OCI-LY1 (cell line): ENCODE data around the gene TBXAS1.

Source experiments
- EZH2 ChIP-seq: fragments of 200-600 bp; sonication (generic), shearing (Covaris generic); IDR thresholded peaks from 2 replicates; pipeline ENCODE4 v1.8.0; 2017; ENCODE audit warnings: borderline replicate concordance, mixed run types, mild to moderate bottlenecking, antibody characterized with exemption, low read length, moderate library complexity, mixed read lengths
- TF ChIP-seq, protein P1 (sequence below): fragments of 200-600 bp; sonication (generic), shearing (Covaris generic); IDR thresholded peaks from 2 replicates; pipeline ENCODE4 v1.5.1; 2017; ENCODE audit warnings: mild to moderate bottlenecking, antibody characterized with exemption, low read length, moderate library complexity, mixed read lengths

DNA sequence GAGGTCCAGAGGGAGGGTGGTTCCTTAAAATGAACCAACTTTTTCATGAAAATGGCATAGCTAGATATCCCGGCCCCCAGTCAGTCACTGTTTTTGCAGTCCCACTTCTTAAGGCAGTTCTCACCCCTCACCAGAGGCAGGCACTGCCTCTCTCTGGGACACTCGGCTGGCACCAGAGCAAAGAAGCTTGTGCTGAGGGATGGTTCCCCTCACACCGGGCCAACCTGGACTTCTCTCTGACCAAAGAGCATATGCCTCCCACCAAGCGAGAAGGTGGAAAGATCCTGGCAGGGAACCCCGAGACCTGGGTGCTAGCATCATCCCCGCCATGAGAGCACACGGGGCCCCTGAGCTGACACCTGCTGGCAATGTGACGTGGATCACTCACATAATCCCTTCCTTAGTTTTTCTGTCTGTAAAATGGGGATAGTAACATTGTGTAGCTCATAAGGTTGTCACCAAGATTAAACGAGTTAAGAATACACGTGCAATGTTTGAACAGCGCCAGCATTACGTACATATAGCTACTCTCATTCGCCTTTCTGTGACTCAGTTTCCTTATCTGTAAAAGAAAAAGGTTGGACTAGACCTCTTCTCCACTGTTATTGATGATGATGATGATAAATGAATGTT lies 145.2 kb downstream of the TBXAS1 start:
- TF ChIP-seq, protein P1, sequence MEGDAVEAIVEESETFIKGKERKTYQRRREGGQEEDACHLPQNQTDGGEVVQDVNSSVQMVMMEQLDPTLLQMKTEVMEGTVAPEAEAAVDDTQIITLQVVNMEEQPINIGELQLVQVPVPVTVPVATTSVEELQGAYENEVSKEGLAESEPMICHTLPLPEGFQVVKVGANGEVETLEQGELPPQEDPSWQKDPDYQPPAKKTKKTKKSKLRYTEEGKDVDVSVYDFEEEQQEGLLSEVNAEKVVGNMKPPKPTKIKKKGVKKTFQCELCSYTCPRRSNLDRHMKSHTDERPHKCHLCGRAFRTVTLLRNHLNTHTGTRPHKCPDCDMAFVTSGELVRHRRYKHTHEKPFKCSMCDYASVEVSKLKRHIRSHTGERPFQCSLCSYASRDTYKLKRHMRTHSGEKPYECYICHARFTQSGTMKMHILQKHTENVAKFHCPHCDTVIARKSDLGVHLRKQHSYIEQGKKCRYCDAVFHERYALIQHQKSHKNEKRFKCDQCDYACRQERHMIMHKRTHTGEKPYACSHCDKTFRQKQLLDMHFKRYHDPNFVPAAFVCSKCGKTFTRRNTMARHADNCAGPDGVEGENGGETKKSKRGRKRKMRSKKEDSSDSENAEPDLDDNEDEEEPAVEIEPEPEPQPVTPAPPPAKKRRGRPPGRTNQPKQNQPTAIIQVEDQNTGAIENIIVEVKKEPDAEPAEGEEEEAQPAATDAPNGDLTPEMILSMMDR = no peak
- no peak for TF ChIP-seq EZH2
